HepG2 (cell line): ENCODE data around the gene SGPP1. TPM values are rescaled to one million over a fixed set of nuclear protein-coding genes. Genes with fewer than 3 reads are reported as not detected.

Experiments used
- ATAC-seq: fragments of 200-7000 bp; cut with Tn5 transposase; 3 replicates; pipeline ENCODE4 v1.9.1; 2020; ENCODE audit warnings: mild to moderate bottlenecking, moderate library complexity
- BruUV-seq: library from RNA; stranded (reverse); fragments of 400-500 nt; replicated peaks from 2 replicates; lab custom pipeline; 2021; lab: Mats Ljungman, UMichigan
- CTCF ChIA-PET: fragments of 300-600 bp; formaldehyde crosslinking; extraction: SDS; loops from one replicate; lab custom pipeline; 2021; ENCODE audit warnings: low total read pairs, inconsistent platforms, low intra/inter-chr PET ratio; lab: Yijun Ruan, JAX
- POLR2A ChIA-PET: fragments of 350-600 bp; sonication (Branson Sonifier 250); formaldehyde crosslinking; loops from one replicate; lab custom pipeline; 2020; ENCODE audit warnings: antibody characterized with exemption, inconsistent platforms; lab: Yijun Ruan, JAX
- DNase-seq: peaks from one replicate; pipeline ENCODE4 v3.0.0-alpha.2; 2015; ENCODE audit warnings: low spot score
- FAIRE-seq: peaks from 3 replicates; lab custom pipeline; 2011; peaks lifted over from hg19 to GRCh38; lab: Jason Lieb, UNC
- H2AFZ ChIP-seq: one replicate; pipeline ENCODE4 v1.6.1; 2011; ENCODE audit warnings: low read length, inconsistent platforms
- H3K27ac ChIP-seq: fragments of 300-600 bp; 3 replicates; pipeline ENCODE4 v1.8.0; 2011; ENCODE audit warnings: mixed run types, mild to moderate bottlenecking, mixed read lengths, low read length, inconsistent platforms; ENCODE audit not compliant: insufficient read depth; ENCODE audit errors: extremely low read length
- H3K27me3 ChIP-seq, 2 experiments: fragments of 200-600 bp in 1 of 2; 2 replicates in 1 of 2; 3 replicates in 1 of 2; pipeline versions ENCODE4 v1.6.0 to v1.8.0; 2011; ENCODE audit warnings: low read length in 2 of 2, mild to moderate bottlenecking in 2 of 2, moderate library complexity in 2 of 2, inconsistent platforms in 1 of 2; ENCODE audit not compliant: insufficient read depth in 2 of 2, control insufficient read depth in 1 of 2
- H3K36me3 ChIP-seq, 2 experiments: fragments of 200-600 bp in 1 of 2; replicated peaks in 1 of 2; 2 replicates in 1 of 2; 3 replicates in 1 of 2; pipeline versions ENCODE4 v1.5.1 to v1.8.0; 2011; ENCODE audit warnings: low read length in 2 of 2, inconsistent platforms in 1 of 2; ENCODE audit not compliant: insufficient read depth in 2 of 2, control insufficient read depth in 1 of 2
- H3K4me1 ChIP-seq: 2 replicates; pipeline ENCODE4 v1.5.1; 2012; ENCODE audit warnings: low read length, inconsistent platforms; ENCODE audit not compliant: insufficient read depth
- H3K4me2 ChIP-seq: 2 replicates; pipeline ENCODE4 v1.6.0; 2011; ENCODE audit warnings: low read depth, low read length, inconsistent platforms
- H3K4me3 ChIP-seq, 3 experiments: fragments of 200-600 bp in 1 of 3; sonication (generic), shearing (Covaris generic) in 1 of 3; replicated peaks in 1 of 3; 2 replicates each; pipeline ENCODE4 v1.5.1; 2011 to 2016; ENCODE audit warnings: low read length in 3 of 3, inconsistent platforms in 2 of 3, low read depth in 2 of 3, mild to moderate bottlenecking in 2 of 3, control low read depth in 1 of 3, mixed read lengths in 1 of 3; ENCODE audit not compliant: insufficient read depth in 1 of 3
- H3K79me2 ChIP-seq: one replicate; pipeline ENCODE4 v1.6.1; 2011; ENCODE audit warnings: low read length, inconsistent platforms; ENCODE audit not compliant: insufficient read depth
- H3K9ac ChIP-seq: 2 replicates; pipeline ENCODE4 v1.6.0; 2011; ENCODE audit warnings: mild to moderate bottlenecking, low read depth, low read length, inconsistent platforms; ENCODE audit not compliant: insufficient read depth
- H3K9me3 ChIP-seq: 2 replicates; pipeline ENCODE4 v1.5.1; 2012; ENCODE audit warnings: mild to moderate bottlenecking, low read length
- H4K20me1 ChIP-seq: 2 replicates; pipeline ENCODE4 v1.6.0; 2011; ENCODE audit warnings: inconsistent platforms, mild to moderate bottlenecking, low read length, moderate library complexity; ENCODE audit not compliant: insufficient read depth
- ARNTL ChIP-seq: sonication (generic); formaldehyde crosslinking; IDR thresholded peaks from 2 replicates; pipeline ENCODE4 v1.4.0; 2020; ENCODE audit warnings: mild to moderate bottlenecking, missing genetic modification reagents
- CENPX ChIP-seq: sonication (generic); formaldehyde crosslinking; IDR thresholded peaks from 2 replicates; pipeline ENCODE4 v1.9.0; 2021; ENCODE audit warnings: mild to moderate bottlenecking, missing genetic modification reagents, moderate library complexity
- MAF1 ChIP-seq: sonication (generic); formaldehyde crosslinking; IDR thresholded peaks from 2 replicates; pipeline ENCODE4 v1.5.0; 2020; ENCODE audit warnings: missing genetic modification reagents, borderline replicate concordance
- NFYB ChIP-seq: sonication (generic); formaldehyde crosslinking; IDR thresholded peaks from 2 replicates; pipeline ENCODE4 v1.4.0; 2020; ENCODE audit warnings: missing genetic modification reagents
- TGIF2 ChIP-seq: IDR thresholded peaks from 2 replicates; pipeline ENCODE4 v1.6.1; 2016; ENCODE audit warnings: control low read depth, missing compliant biosample characterization
- ZNF12 ChIP-seq: sonication (generic); formaldehyde crosslinking; IDR thresholded peaks from 2 replicates; pipeline ENCODE4 v1.5.0; 2020; ENCODE audit warnings: missing genetic modification reagents
- ZNF678 ChIP-seq: sonication (generic); formaldehyde crosslinking; IDR thresholded peaks from 2 replicates; pipeline ENCODE4 v1.4.0; 2020; ENCODE audit warnings: mild to moderate bottlenecking, missing genetic modification reagents
- in situ Hi-C: cut with HindIII; loops from 2 replicates; pipeline ENCODE4 v1.10.0; 2017; ENCODE audit warnings: low pct_unique_long_range_greater_than_20kb; ENCODE audit not compliant: extremely low pct_ligation_motif_present
- intact Hi-C: fragments of 100-400 bp; cut with micrococcal nuclease; formaldehyde crosslinking; loops from one replicate; pipeline ENCODE4 v1.10.0; 2022; ENCODE audit not compliant: unreplicated experiment
- polyA plus RNA-seq, 8 experiments: library from polyadenylated mRNA; depleted of rRNA in 3 of 8; stranded (reverse) in 7 of 8; unstranded in 1 of 8; fragments of >200 nt; fragmentation: Illumina TruSeq in 4 of 8; extraction: Trizol in 4 of 8; gene quantifications; 2 replicates each; pipeline versions ENCODE4 v1.2.1 to v1.2.3, GENCODE V29; 2011 to 2016; ENCODE audit warnings: low read depth in 4 of 8, missing spikeins in 1 of 8, mixed read lengths in 1 of 8; ENCODE audit not compliant: insufficient read depth in 1 of 8
- total RNA-seq, 5 experiments: library from RNA; depleted of rRNA; stranded (reverse); fragments of >200 nt; fragmentation: Illumina TruSeq; extraction: Trizol; gene quantifications; 2 replicates each; pipeline ENCODE4 v1.2.3, GENCODE V29; 2016; ENCODE audit warnings: low read depth in 1 of 5
- TF ChIP-seq, protein P1 (sequence below): IDR thresholded peaks from 2 replicates; pipeline ENCODE4 v1.6.1; 2016; ENCODE audit warnings: low read depth, borderline replicate concordance
- TF ChIP-seq, protein P2 (sequence below), 2 experiments: fragments of 450-650 bp in 1 of 2; sonication (generic) in 1 of 2; formaldehyde crosslinking in 1 of 2; IDR thresholded peaks; 2 replicates each; pipeline versions ENCODE4 v1.6.1 to v1.8.0; 2016 to 2022; ENCODE audit warnings: antibody characterized with exemption in 1 of 2, mild to moderate bottlenecking in 1 of 2, missing genetic modification reagents in 1 of 2
- TF ChIP-seq, protein P3 (sequence below): sonication (generic); formaldehyde crosslinking; IDR thresholded peaks from 2 replicates; pipeline ENCODE4 v1.4.0; 2020; ENCODE audit warnings: missing genetic modification reagents; ENCODE audit errors: not compliant biosample characterization

SGPP1 gene
- total and polyA plus RNA-seq, 2 of the 13 experiments (the other 11 are each of a cell fraction or from before 2014, with no cell fraction given) = 6.4 to 6.8 TPM

DNA sequence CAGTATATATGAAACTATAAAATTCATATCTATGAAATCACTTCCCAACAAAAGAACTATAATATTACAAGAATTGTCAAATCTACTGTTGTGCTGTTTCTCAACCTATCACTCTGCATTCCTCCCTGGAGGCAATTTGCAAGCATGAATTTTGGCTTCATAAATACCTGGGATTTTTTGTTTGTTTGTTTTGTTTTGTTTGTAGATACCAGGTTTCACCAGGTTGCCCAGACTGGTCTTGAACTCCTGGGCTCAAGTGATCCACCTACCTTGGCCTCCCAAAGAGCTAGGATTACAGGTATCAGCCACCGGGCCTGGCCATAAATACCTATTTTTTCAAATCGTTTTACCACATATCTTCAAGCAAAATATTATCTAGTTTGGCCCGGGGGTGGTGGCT is 38.7 kb downstream of the SGPP1 start (continued):
- TF ChIP-seq, protein P1, sequence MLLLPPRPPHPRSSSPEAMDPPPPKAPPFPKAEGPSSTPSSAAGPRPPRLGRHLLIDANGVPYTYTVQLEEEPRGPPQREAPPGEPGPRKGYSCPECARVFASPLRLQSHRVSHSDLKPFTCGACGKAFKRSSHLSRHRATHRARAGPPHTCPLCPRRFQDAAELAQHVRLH (CRISPR knock-in tag) = no peak
- no peak for TF ChIP-seq TGIF2
- TF ChIP-seq ZNF678 (CRISPR knock-in tag) = no peak

GRCh38 chr14:63686926-63687325 is 40.9 kb downstream of the SGPP1 start:
- no peak for ATAC-seq
- CTCF ChIA-PET = no interaction called here

More at GRCh38 chr14:63686926-63687325, 40.9 kb downstream of the SGPP1 start:
- peaks cover 0 to 1% of the 10 kb centered on the region in 2 experiments; a peak in 2 of 5 replicates for H3K36me3 ChIP-seq
- no peaks in the 10 kb centered on the region for H4K20me1 ChIP-seq
- no peak overlapping the region for H3K4me3 ChIP-seq
- DNase-seq (no peak), FAIRE-seq (no peak)
- POLR2A ChIA-PET = no interaction called here
- H3K4me2 ChIP-seq = no peak overlapping the region
- in situ Hi-C loops (no loop called here), intact Hi-C loops (no loop called here)
- TF ChIP-seq ARNTL (CRISPR knock-in tag) (no peak), ZNF12 (CRISPR knock-in tag) (no peak), CENPX (CRISPR knock-in tag) (no peak), NFYB (CRISPR knock-in tag) (no peak), MAF1 (CRISPR knock-in tag) (no peak)
- TF ChIP-seq, protein P2, sequence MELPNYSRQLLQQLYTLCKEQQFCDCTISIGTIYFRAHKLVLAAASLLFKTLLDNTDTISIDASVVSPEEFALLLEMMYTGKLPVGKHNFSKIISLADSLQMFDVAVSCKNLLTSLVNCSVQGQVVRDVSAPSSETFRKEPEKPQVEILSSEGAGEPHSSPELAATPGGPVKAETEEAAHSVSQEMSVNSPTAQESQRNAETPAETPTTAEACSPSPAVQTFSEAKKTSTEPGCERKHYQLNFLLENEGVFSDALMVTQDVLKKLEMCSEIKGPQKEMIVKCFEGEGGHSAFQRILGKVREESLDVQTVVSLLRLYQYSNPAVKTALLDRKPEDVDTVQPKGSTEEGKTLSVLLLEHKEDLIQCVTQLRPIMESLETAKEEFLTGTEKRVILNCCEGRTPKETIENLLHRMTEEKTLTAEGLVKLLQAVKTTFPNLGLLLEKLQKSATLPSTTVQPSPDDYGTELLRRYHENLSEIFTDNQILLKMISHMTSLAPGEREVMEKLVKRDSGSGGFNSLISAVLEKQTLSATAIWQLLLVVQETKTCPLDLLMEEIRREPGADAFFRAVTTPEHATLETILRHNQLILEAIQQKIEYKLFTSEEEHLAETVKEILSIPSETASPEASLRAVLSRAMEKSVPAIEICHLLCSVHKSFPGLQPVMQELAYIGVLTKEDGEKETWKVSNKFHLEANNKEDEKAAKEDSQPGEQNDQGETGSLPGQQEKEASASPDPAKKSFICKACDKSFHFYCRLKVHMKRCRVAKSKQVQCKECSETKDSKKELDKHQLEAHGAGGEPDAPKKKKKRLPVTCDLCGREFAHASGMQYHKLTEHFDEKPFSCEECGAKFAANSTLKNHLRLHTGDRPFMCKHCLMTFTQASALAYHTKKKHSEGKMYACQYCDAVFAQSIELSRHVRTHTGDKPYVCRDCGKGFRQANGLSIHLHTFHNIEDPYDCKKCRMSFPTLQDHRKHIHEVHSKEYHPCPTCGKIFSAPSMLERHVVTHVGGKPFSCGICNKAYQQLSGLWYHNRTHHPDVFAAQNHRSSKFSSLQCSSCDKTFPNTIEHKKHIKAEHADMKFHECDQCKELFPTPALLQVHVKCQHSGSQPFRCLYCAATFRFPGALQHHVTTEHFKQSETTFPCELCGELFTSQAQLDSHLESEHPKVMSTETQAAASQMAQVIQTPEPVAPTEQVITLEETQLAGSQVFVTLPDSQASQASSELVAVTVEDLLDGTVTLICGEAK (IDR thresholded peaks at IDR 0.05) = no peak
- TF ChIP-seq, protein P2 (CRISPR knock-in tag; IDR thresholded peaks at IDR 0.05) = no peak
- TF ChIP-seq, protein P3, sequence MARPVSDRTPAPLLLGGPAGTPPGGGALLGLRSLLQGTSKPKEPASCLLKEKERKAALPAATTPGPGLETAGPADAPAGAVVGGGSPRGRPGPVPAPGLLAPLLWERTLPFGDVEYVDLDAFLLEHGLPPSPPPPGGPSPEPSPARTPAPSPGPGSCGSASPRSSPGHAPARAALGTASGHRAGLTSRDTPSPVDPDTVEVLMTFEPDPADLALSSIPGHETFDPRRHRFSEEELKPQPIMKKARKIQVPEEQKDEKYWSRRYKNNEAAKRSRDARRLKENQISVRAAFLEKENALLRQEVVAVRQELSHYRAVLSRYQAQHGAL (CRISPR knock-in tag) = no peak
- no peaks in the 10 kb centered on the region for H3K4me1 ChIP-seq
- H3K9me3 ChIP-seq = no peaks in the 10 kb centered on the region
- H3K9ac ChIP-seq = no peak overlapping the region
- no peaks in the 10 kb centered on the region for H3K79me2 ChIP-seq
- no TSS peak for BruUV-seq
- H3K27me3 ChIP-seq = no peaks in the 10 kb centered on the region; a peak in 1 of 5 replicates
- H2AFZ ChIP-seq = no peak overlapping the region
- no peak overlapping the region for H3K27ac ChIP-seq
